PC-3 (cell line): ENCODE results near the gene GAGE12E.
"Not testable (repeated sequence)": the region's sequence is repeated elsewhere in the genome, so short reads cannot be mapped to it uniquely, and the experiment has no call there.

Experiments used
- EZH2 ChIP-seq: fragments of 300-600 bp; sonication (generic); IDR thresholded peaks from one replicate; pipeline ENCODE4 v1.6.1; 2017; ENCODE audit warnings: antibody characterized with exemption, mild to moderate bottlenecking, low read length; ENCODE audit not compliant: unreplicated experiment
- EZH2phosphoT487 ChIP-seq: fragments of 300-600 bp; sonication (generic); IDR thresholded peaks from 2 replicates; pipeline ENCODE4 v1.6.1; 2018; ENCODE audit warnings: mild to moderate bottlenecking, antibody characterized with exemption, low read length, borderline replicate concordance
- TF ChIP-seq, protein P1 (sequence below): fragments of 300-600 bp; sonication (generic); conservative IDR thresholded peaks from 2 replicates; pipeline ENCODE4 v1.5.1; 2017; ENCODE audit warnings: antibody characterized with exemption, low read depth, mild to moderate bottlenecking, low read length

GRCh38 chrX:49568728-49569127 is 17.6 kb downstream of the GAGE12E start:
- TF ChIP-seq EZH2phosphoT487, EZH2: not testable (repeated sequence)
- TF ChIP-seq, protein P1, sequence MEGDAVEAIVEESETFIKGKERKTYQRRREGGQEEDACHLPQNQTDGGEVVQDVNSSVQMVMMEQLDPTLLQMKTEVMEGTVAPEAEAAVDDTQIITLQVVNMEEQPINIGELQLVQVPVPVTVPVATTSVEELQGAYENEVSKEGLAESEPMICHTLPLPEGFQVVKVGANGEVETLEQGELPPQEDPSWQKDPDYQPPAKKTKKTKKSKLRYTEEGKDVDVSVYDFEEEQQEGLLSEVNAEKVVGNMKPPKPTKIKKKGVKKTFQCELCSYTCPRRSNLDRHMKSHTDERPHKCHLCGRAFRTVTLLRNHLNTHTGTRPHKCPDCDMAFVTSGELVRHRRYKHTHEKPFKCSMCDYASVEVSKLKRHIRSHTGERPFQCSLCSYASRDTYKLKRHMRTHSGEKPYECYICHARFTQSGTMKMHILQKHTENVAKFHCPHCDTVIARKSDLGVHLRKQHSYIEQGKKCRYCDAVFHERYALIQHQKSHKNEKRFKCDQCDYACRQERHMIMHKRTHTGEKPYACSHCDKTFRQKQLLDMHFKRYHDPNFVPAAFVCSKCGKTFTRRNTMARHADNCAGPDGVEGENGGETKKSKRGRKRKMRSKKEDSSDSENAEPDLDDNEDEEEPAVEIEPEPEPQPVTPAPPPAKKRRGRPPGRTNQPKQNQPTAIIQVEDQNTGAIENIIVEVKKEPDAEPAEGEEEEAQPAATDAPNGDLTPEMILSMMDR, result not testable (repeated sequence)
